GM13977 (cell line): Measurements from ENCODE around the gene CCNQ.

Source experiments
- DNase-seq: peaks from one replicate; pipeline ENCODE4 v3.0.0; 2012; ENCODE audit warnings: low spot score
- in situ Hi-C: fragments of 300-500 bp; cut with MboI; formaldehyde crosslinking; loops from one replicate; pipeline ENCODE4 v1.12.0; 2022; ENCODE audit warnings: low sequenced_read_pairs, low pct_unique_long_range_greater_than_20kb, mixed read lengths, inconsistent platforms; ENCODE audit not compliant: unreplicated experiment
- TF ChIP-seq, protein P1 (sequence below): IDR thresholded peaks from 2 replicates; pipeline ENCODE4 v1.5.1; 2012; ENCODE audit warnings: mild to moderate bottlenecking, control low read depth; ENCODE audit not compliant: insufficient read depth; ENCODE audit errors: extremely low read depth, missing control alignments

The CCNQ gene

DNA sequence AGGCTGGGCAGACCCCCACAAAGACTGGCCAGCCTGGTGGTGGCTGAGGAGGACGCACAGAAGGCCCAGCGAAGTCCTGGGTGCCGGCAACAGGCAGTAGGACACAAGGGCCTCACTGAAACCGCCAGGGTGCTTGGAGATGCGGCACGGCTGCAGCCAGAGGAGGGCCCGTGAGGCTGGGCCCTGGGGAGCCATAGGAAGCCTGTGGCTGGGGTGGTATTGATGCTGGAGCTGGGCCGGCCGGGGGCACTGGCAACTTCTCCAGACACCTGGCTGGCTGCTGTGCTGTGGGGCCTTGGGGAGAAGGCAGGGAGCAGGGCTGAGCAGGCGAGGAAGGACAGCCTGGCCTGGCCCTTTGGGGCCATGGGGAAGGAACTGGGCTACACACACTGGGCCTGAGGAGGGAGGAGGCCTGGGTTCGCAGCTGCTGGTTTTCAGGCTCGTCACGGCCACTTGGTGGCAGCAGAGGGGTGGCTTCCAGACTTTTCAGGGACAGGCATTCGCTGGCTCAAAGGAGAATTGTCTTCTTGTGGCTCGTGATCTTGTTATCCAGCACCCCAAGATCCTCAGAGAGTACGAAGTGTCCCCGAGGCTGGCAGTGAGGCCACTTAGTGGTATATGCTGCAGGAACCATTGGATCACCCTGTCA, 44.3 kb downstream of the CCNQ start:
- TF ChIP-seq, protein P1, sequence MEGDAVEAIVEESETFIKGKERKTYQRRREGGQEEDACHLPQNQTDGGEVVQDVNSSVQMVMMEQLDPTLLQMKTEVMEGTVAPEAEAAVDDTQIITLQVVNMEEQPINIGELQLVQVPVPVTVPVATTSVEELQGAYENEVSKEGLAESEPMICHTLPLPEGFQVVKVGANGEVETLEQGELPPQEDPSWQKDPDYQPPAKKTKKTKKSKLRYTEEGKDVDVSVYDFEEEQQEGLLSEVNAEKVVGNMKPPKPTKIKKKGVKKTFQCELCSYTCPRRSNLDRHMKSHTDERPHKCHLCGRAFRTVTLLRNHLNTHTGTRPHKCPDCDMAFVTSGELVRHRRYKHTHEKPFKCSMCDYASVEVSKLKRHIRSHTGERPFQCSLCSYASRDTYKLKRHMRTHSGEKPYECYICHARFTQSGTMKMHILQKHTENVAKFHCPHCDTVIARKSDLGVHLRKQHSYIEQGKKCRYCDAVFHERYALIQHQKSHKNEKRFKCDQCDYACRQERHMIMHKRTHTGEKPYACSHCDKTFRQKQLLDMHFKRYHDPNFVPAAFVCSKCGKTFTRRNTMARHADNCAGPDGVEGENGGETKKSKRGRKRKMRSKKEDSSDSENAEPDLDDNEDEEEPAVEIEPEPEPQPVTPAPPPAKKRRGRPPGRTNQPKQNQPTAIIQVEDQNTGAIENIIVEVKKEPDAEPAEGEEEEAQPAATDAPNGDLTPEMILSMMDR: peak; percentile 71
- in situ Hi-C loops: loop anchor here (10.0 kb wide), 1 partner anchor 120 kb away; the partner anchor contains the start of gene PNCK
- DNase-seq: peak; percentile 79

DNA sequence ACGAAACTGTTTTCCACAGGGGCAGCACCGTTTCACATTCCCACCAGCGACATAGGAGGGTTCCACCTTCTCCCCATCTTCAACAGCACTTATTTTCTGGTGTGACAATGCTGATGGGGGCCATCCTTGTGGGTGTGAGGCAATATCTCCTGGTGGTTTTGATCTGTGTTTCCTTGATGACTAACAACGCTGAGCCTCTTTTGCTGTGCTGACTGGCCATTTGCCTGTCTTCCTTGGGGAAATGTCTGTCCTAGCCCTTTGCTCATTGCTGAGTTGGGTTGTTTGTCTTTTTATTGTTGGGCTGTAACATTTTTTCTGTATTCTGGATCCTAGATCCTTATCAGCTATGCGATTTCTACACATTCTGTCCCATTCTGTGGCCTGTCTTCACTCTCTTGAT, 47.8 kb downstream of the CCNQ start:
- TF ChIP-seq, protein P1: no peak
- DNase-seq: no peak
- in situ Hi-C loops: loop anchor here (10.0 kb wide), 1 partner anchor 124 kb away; the partner anchor contains the start of gene PNCK

DNA sequence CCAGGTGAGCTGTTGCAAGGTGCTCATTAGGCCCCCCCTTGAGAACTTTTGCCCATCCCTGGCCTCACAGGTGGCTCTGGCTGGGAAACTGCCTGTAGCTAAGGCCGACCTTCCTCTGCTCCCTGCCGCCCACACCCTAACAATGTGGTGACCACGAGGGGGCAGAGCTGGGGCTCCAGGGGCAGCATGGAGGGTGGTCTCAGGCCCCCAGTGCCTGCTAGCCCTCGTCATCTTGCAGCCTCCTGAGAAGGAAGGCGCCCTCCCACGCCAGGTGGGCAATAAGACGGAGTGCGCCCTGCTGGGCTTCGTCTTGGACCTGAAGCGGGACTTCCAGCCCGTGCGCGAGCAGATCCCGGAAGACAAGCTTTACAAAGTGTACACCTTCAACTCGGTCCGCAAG, 49.1 kb downstream of the CCNQ start:
- no peak for DNase-seq
- TF ChIP-seq, protein P1: no peak
- in situ Hi-C loops: loop anchor here (10.0 kb wide), 1 partner anchor 125 kb away; the partner anchor contains the start of gene PNCK

DNA sequence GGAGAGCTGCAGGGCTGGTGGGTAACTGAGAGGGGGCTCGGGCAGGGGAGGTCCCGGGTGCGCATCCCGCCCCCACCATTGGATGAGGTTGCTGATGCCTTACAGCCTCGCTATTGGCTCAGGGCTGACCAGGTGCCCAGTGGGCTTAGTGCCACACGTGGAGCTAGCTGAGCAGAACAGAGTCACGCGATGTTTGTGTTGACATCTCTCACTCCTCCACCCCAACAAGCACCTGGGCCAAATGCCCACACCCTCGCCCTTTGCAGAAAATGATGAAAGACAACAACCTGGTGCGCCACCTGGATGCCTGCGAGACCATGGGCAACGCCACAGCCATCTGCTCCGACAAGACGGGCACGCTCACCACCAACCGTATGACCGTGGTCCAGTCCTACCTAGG, 49.7 kb downstream of the CCNQ start:
- in situ Hi-C loops: no loop called here
- TF ChIP-seq, protein P1: no peak
- DNase-seq: no peak

DNA sequence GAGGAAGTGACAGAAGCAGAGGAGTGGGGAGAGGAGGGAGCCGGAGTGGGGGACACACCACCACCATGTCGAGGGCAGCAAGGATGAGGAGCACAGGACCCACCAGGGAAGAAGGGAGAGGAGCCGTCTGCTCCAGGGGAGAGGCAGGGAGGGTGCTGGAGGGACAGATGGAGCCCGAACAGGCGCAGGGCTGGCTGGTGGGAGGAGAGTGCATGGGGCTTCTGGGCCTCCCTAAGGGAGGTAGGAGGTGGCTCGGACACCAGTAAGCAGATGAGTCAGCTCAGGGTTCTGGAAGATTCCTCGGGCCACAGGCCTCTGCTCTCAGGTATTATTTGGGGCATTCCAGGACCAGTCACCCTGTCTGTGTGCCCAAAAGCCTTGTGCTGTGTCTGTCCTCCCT, 51.7 kb downstream of the CCNQ start:
- no peak for DNase-seq
- TF ChIP-seq, protein P1: no peak
- in situ Hi-C loops: no loop called here

DNA sequence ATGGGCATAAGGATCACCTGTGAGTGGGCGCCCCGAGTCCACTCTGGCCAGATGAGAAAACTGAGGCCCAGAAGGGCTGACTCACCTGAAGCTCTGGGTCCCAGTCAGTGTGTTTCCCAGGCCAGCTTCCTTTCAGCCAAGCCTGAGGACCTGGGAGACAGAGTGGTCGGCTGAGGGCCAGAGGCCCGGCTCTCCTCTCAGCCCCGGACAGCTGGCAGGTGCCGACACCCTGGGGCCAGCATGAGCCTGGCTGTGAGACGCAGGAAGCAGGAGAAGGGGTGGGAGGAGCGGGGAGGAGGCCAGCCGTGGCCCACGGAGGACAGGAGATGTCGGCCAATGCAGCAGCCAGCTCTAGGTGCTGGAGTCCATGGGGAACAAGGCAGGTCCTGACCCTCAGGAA, 52.6 kb downstream of the CCNQ start:
- DNase-seq: no peak
- TF ChIP-seq, protein P1: no peak
- in situ Hi-C loops: no loop called here

DNA sequence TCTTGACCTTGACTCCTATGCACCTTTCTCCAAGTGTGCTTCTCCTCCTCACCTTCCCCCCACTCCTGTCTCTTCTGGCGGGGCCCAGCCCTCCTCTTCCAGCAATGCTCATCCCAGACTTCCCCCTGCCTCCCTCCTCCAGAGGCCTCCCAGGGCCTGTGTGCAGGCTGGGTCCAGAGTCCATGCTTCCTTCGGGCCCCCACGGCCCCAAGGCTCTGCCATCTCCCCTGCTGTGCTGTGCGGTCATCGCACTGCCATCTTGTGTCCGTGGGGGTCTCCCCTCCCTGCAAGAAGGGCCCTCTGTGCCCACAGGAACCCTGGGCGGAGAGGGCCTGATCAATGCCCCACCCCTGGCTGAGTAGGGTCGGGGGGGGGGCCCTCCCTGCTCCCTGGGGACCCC, 54.2 kb downstream of the CCNQ start:
- in situ Hi-C loops: no loop called here

More for the DNA sequence above, 54.2 kb downstream of the CCNQ start:
- TF ChIP-seq, protein P1: no peak
- DNase-seq: no peak
